GM21515 (cell line): Measurements from ENCODE around the gene CCDC154.
"Not testable (repeated sequence)": the region's sequence is repeated elsewhere in the genome, so short reads cannot be mapped to it uniquely, and the experiment has no call there.

Source experiments
- ATAC-seq: cut with Tn5 transposase; IDR thresholded peaks from one replicate; pipeline ENCODE4 v1.9.1; 2021; ENCODE audit not compliant: unreplicated experiment

The CCDC154 gene, protein sequence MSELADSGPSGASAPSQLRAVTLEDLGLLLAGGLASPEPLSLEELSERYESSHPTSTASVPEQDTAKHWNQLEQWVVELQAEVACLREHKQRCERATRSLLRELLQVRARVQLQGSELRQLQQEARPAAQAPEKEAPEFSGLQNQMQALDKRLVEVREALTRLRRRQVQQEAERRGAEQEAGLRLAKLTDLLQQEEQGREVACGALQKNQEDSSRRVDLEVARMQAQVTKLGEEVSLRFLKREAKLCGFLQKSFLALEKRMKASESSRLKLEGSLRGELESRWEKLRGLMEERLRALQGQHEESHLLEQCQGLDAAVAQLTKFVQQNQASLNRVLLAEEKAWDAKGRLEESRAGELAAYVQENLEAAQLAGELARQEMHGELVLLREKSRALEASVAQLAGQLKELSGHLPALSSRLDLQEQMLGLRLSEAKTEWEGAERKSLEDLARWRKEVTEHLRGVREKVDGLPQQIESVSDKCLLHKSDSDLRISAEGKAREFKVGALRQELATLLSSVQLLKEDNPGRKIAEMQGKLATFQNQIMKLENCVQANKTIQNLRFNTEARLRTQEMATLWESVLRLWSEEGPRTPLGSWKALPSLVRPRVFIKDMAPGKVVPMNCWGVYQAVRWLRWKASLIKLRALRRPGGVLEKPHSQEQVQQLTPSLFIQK

DNA sequence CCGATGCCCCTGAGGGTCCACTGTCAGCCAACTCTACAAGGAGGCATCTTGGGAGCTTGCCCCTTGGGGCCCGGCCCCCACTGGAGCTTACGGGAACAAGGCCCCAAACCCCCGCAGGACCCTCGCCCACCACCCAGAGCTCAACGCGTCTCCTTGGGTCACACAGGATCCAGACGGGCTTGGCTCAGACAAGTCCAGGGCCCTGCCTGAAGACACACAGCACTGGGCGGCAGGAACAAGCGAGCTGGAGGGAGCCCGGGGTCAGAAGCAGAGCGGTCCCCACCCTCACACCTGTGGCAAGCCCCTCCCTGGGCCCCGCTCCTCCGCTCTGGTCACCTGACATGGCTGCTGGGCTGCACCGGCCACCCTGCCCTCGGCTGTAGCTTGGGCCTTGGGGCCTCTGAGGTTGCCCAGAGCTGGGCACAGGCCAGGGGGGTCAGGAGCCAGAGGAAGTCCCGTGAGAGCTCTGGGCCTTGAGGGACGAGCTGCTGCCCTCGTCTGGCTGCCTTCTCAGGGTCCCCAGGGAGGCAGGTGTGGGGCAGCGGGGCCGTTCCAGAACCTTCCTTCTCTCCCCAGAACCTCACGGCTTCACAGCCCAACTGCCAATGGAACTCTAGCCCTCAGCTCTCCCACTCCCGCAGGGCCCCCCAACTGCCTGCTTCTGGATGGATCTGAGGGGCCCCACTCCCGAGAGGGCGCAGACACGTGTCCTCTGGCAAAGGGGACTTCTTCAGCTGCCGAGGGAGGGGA, at the start of gene CCDC154:
CCDC154 (minus strand) TSS at position 577 of the 750 bp plus-strand sequence; CDS start at position 343, 234 bp downstream.
- ATAC-seq: no peak

DNA sequence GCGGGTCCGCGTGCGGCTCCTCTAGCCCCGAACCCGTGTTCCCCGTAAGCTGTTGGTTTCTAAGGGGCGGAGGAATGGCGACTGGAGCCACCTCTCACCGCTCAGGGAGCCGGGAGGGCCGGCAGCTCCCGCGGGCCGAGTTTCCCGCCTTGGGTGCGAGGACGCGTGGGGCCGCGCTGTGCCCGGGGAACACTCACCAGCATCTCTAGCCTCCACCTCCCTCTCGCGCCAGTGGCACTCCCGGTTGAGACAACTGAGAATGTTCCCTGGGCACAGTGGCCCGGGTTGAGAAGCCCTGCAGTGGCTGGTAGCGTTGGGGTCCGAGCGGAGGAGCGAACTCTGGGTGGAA, 49.4 kb upstream of the CCDC154 start:
- no peak for ATAC-seq

DNA sequence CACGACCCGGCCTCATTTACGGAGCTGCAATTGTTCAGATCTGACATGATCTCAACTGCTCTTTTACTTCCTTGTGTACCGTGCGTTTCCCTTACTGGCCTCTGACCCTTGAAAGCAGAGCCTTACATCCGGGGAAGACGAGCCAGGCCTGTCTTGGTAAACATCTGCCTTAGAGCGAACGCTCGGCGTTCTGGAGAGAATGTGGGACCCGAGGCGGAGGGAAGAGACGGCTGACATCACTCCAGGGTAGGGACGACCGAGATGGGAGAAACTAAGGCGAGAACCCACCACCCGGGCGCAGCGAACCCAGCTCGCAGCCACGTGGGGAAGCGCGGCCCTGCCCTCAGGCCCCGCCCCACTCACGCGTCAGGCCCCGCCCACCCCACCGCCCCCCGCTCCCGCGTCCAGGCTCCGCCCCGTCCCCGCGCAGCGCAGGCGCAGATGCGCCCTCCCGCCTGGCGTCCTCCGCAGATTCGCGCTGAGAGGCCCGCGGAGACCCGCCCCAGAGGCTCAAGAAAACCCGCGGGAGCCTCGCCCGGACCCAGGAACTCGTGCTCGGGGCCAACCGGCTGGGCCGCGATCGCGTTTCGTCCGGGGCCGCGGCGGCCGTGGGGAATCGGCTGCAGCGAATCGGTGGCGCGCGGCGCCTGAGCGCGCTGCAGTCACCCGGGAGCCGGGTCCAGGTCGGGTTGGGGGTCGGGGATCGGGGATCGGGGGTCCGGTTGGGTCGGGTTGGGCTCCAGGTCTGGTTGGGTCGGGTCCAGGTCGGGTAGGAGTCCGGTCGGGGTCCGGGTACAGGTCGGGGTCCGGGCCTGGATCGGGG, 48.8 kb upstream of the CCDC154 start, which contains the start of gene TELO2:
TELO2 (plus strand) TSS at position 438 of the 823 bp plus-strand sequence. CDS start 922 bp downstream, outside the sequence.
- peak; percentile 42 for ATAC-seq

DNA sequence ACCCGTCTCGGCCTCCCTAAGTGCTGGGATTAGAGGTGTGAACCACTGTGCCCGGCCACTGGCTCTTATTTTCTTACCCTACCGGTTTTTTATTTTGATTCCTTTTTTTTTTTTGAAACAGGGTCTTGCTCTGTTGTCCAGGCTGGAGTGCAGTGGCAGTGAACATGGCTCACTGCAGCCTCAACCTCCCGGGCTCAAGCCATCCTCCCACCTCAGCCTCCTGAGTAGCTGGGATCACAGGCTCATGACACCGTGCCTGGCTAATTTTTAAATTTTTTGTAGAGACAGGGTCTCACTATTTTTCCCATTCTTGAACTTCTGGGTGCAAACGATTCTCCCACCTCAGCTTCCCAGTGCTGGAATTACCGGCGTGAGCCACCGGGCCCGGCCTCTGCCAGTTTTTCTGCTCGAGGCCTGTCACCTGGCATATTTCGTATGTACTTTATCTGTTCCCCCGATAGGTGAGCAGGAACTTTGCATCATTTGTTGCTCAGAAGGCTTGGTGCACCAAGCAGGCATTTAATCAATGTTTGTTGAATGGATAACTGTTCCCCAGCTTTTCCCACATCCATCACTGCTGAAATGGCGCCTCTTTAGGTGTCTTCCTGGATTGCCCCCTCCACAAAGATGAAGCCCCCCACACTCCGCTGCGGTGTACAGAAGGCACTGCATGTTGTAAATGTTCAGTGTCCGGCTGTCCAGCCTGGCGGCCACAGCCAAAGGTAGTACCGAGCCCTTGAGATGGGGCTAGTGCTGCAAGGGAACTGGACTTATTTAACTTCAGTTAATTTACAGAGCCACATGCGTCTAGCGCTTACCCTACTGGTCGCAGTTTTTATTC, 47.9 kb upstream of the CCDC154 start:
- no peak for ATAC-seq

DNA sequence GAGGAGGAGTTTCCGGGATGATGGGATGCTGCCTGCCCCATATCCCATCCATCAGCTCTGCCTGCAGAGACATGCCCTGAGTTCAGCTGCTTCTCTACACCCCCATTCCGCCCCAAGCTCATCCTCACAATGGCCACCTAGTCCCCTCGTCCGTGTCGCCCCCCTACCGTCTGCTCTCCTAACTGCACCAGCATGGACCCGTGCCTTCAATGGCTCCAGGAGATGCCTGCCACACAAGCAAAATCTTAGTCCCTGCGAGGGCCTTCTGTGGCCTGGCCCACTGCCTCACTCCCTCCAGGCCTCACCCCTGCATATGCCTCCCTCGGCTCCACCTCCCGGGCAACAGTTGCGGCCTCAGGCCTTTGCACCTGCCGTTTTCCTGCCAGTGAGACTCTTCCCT, 47.0 kb upstream of the CCDC154 start:
- ATAC-seq: no peak

DNA sequence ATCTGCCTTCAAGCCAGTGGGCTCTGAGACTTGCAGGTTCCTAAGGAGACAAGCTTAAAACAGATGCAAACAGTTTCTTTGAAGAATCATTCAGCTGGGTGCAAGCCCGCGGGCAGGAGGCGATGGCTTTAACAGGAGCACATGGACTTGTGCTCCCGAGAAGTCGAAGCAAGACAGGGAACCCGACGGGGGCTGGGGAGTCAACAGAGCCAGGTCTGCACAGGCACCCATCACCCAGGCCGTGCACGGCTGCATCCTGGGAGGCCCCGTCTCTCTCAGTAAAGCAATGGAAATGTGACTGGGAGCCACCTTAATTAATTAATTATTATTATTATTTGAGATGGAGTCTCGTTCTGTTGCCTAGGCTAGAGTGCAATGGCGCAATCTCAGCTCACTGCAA, 44.7 kb upstream of the CCDC154 start:
- no peak for ATAC-seq

DNA sequence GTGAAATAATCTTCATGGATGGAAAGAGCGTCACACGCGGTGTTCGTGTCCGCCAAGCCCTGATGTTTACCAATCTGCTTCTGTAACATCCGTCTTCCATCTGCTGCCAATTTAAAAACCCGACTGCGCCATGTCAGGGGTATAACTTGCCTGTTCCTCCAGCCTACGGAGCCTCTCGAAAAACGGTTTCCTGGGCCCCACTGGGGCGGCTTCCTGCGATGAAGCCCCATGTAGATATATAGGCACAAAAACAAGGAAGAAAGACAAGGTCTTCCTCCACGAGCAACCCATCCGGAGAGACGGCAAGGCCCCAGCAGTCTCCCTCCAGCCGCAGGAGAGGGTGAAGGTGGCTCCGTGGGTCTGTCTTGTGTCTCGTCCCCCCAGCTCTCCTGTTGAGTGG, 44.3 kb upstream of the CCDC154 start, which contains the start of gene PTX4:
PTX4 (minus strand) TSS at position 326 of the 400 bp plus-strand sequence; CDS start at position 291, 35 bp downstream.
- ATAC-seq: no peak

DNA sequence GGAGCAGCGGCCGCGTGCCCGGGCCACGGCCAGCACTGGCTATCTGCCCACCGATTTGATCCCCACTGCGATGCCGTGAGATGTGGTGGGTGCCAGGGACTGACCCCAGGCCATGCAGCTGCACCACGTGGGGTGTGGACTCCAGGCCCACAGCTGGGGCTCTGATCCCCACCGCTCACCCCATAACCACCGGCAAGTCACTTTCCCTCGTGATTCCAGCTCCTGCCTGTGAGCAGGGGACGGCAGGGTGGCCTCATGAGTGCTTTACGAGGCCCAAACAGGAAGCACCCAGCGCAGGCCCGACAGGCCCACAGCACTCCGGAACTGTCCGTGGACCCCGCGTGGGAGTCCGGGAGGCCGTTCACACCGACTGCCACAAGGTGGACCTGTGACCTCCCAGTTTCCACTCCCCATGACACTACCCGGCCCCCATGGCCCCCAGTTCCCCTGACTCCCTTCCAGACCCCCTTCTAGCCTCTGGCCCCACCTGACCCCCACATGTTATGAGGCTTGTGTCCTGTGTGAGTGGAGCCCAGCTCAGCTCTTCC, 43.8 kb upstream of the CCDC154 start:
- no peak for ATAC-seq

DNA sequence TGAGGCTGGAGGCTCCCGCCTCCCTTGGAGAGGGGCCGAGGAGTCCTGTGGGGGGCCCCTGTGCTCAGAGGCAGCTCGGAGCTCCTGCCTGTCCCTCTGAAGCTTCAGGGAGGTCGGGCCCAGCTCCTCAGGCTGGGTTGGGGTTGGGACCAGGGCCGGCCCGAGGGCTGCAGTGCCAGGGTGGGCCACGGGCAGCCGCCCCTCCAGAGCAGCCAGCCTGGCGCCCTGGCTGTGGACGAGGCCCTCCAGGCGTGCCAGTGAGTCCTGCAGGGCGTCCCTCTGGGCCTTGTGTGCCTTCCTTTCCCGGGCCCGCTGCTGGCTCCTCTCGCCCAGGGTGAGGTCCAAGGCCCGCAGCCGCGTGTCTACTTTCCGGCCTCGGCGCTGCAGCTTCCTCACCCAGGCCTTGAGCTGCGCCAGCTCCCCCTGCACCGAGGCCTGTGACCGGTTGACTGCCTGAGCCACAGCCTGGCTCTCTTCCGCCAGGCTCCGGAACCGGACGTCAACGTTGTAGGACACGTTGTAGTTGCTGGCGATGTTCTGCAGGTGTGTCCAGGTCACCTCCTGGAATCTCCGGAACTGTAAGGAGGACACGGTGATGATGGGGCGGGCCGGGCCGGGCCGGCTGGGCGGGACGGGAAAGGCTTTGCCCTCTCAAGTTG, 43.2 kb upstream of the CCDC154 start:
- no peak for ATAC-seq

DNA sequence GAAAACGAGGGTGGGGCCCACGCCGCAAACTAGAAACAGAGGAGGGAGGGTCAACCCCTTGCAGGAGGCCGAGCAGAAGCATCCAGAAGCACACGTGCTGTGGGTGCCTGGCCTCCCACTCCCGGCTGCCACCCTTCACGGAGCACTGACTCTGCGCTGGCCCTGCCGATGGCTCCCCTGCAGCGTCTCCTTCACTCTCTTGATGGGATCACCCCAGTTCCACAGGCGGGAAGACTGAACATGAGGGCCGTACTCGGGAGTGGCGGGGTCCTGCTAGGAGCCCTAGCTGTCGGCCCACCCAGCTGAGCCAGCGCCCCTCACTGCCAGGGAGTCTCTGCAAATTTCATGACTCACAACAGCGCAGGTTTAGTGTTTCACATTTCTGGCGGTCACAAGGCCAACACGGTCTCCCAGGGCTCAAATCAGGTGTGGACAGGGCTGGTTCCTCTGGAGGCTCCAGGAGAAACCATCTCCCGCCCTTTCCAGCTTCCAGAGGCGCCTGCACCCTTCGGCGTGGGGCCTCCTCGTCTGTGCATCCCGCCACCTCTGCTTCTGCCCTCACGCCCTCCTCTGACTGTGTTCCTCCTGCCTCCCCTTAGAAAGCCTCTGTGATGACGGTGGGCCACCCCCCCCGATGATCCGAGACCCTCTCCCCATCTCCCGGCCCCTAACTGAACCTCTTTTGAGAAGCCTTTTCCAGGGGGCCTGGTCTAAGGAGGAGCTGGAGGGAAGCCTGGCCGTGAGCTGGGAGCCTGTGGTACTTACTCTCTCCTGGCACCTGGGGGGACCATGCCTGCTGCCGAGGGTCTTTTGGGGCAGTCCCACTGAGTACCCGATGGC, 42.4 kb upstream of the CCDC154 start:
- ATAC-seq: no peak

DNA sequence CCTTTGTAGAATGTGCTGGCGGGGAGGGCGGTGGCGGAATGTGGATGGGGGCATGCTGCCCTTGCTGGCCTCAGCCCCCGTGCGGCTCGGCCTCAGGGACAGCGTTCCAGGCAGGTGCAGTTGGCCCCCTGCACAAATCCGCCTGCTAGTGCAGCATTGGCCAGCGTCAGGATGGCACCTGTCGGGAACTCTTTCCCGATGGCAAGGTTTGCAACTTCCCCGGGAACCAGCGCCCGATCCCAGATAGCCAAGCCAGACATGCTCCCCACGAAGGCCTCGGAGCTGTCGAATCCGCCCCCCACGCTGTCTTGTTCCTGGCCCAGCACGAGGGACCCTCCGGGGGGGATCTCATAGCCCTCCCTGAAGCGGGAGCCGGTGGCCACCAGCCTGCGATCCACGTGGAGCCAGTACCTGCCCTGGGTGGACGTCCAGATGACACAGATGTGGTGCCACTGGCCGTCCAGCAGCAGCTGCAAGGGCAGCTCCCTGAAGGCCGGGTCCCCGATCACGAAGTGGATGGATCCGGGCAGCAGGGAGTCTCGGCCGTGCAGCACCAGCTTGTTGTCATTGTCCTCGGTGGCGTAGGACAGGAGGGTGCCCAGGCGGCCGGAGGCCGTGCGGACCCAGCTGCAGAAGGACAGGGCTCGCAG, 41.6 kb upstream of the CCDC154 start:
- no peak for ATAC-seq

DNA sequence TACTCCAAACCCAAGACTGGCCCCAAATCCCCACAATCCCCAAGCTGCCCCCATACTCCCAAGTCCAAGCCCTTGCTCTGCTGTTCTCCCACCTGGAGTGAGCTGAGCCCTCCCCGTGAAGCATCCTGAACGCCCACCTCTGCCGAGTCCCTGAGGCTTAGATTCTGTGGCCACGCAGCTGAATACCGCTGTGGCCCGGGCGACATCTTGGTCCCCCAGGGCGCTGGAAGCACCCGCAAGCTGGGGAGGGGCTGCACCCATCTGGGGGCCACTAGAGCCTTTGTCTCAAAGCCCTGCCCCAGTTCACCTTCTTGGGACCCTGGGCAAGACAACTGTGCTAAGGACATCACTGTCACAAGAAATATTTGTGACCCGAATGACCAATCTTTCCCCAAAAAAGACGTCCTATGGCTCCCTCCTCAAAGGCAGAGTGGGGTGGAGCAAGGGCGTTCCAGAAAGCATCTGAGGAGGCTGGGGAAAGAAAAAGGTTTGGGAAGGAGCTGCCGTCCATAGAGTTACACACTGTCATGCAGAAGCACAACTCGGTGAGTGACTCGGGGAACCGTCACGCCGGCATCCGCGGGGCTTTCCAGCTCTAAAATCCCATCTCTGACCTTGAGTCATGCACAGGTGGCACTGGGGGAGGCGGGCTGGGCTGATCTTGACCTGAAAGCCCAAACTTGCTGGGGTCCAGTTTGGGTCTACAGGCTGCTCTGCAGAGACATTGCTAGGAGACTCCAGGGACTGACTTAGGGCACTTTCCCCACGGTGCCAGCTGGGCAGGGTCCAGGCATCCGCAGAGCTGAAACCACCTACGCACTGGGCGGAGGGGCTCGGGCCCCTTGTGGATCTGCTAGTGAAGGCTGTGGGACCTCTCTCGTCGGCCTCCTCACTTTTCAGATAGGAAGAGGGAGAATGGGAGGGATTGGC, 37.8 kb upstream of the CCDC154 start:
- ATAC-seq: no peak

DNA sequence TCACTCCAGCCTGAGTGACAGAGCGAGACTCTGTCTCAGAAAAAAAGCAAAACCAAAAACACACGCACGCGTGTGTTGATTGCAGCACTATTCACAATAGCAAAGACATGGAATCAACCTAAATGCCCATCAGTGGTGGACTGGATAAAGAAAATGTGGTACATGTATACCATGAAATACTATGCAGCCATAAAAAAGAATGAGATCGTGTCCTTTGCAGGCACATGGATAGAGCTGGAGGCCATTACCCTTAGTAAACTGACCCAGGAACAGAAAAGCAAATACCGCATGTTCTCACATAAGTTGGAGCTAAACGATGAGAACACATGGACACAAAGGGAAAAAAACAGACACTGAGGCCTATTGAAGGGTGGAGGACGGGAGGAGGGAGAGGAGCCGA, 34.6 kb upstream of the CCDC154 start:
- not testable (repeated sequence) for ATAC-seq

DNA sequence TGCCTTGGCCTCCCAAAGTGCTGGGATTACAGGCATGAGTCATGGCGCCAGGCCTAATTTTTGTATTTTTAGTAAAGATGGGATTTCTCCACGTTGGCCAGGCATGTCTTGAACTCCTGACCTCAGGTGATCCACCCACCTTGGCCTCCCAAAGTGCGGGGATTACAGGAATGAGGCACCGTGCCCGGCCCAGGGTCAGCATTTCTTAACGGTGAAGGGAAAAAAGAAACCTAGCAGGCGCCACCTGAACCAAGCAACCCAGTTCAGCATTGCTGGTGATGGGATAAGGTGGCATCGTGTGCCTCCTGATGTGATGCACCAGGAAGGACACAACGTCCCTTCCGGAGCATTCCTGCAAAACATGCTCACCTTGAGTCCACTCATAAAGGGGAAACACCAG, 32.7 kb upstream of the CCDC154 start:
- ATAC-seq: no peak

DNA sequence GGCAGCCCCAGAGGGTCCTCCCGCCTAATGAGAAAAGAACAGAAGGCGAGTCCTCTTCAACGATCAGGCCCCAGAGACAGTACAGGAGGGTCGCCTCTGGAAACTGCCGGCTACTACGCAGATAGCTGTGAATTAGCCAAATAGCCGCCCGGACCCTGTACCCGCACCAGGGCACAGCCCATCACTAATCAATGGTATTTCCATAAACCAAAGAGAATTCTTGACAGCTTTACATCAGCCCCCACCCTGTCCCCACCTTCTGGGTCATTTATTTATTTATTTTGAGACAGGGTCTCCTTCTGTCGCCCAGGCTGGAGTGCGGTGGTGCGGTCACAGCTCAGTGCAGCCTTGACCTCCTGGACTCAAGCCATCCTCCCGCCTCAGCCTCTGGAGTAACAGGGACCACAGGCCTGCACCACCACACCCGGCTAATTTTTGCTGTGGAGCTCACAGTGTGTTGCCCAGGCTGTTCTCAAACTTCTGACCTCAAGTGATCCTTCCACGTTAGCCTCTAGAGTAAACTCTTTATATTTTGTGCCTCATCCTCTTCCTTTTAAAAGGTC, 31.3 kb upstream of the CCDC154 start:
- ATAC-seq: no peak
